GM18858 (cell line): ENCODE measurements around the gene SCN4B.

Experiments
- ATAC-seq: cut with Tn5 transposase; IDR thresholded peaks from one replicate; pipeline ENCODE4 v1.9.1; 2021; ENCODE audit not compliant: unreplicated experiment

The SCN4B gene

GRCh38 chr11:118153516-118153915, 893 bp upstream of the SCN4B start:
- no peak for ATAC-seq

GRCh38 chr11:118152020-118152551, 537 bp downstream of the SCN4B start:
- ATAC-seq, result no peak

GRCh38 chr11:118151431-118151830, 1.2 kb downstream of the SCN4B start:
- ATAC-seq, result no peak

- no peak for ATAC-seq
Measured at GRCh38 chr11:118149493-118149892, 3.1 kb downstream of the SCN4B start.

GRCh38 chr11:118148856-118149255, 3.8 kb downstream of the SCN4B start:
- ATAC-seq, result no peak

- no peak for ATAC-seq
Measured at GRCh38 chr11:118148240-118148639, 4.4 kb downstream of the SCN4B start.

- ATAC-seq, result no peak
Measured at GRCh38 chr11:118147502-118147901, 5.1 kb downstream of the SCN4B start.

- no peak for ATAC-seq
Measured at GRCh38 chr11:118146554-118146953, 6.1 kb downstream of the SCN4B start.

GRCh38 chr11:118145285-118146227, 7.1 kb downstream of the SCN4B start:
- no peak for ATAC-seq

GRCh38 chr11:118144301-118145268, 8.0 kb downstream of the SCN4B start:
- no peak for ATAC-seq

GRCh38 chr11:118143661-118144185, 8.9 kb downstream of the SCN4B start:
- no peak for ATAC-seq

- ATAC-seq, result no peak
Measured at GRCh38 chr11:118142809-118143208, 9.8 kb downstream of the SCN4B start.

- ATAC-seq, result no peak
Measured at GRCh38 chr11:118142081-118142480, 10.5 kb downstream of the SCN4B start.

- ATAC-seq, result no peak
Measured at GRCh38 chr11:118139578-118139977, 13.0 kb downstream of the SCN4B start.

- ATAC-seq, result no peak
Measured at GRCh38 chr11:118138839-118139420, 13.7 kb downstream of the SCN4B start.

- ATAC-seq, result no peak
Measured at GRCh38 chr11:118136801-118137200, 15.8 kb downstream of the SCN4B start.

- ATAC-seq, result no peak
Measured at GRCh38 chr11:118136341-118136740, 16.3 kb downstream of the SCN4B start.

- no peak for ATAC-seq
Measured at GRCh38 chr11:118135796-118136165, 16.8 kb downstream of the SCN4B start.

GRCh38 chr11:118135051-118135795, 17.4 kb downstream of the SCN4B start:
- ATAC-seq, result no peak

- ATAC-seq, result no peak
Measured at GRCh38 chr11:118133816-118134215, 18.8 kb downstream of the SCN4B start.
